Stimulated activated naive CD4-positive, alpha-beta T cell (primary cell): Measurements from ENCODE around the gene NT5C1B.

Experiments
- DNase-seq, 6 experiments: peaks; one replicate each; lab custom pipeline; 2025; lab: John Stamatoyannopoulos, UW

The NT5C1B gene

DNA sequence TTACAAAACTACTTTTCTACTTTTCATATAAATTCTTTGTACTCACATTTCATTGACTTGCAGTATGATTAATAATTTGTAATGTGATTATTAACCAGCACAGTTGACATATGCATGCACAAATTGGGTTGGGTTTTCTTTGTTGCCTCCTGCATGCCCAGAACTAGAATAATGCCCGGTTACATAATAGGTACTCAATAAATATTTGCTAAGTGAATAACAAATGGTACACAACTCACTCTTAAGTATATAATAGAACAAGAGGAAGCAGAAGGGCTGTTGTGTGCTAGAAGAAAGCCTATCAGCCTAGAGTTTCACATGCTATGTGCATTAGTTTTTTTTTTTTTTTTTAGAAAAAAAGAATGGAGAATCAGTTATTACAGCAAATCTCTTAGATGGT is 38.2 kb downstream of the NT5C1B start:
- DNase-seq: no peak

DNA sequence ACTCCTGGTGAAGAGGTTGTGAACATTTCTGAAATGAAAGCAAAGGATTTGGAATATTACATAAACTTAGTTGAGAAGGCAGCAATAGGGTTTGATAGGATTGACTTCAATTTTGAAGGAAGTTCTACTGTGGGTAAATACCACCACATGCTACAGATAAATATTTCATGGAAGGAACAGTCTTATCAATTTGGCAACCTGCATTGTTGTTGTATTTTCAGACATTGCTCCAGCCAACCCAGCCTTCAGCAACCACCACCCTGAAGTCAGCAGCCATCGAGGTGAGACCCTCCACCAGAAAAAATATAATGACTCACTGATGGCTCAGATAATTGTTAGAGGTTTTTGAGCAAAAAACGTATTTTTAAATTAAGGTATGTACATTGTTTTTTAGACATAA is 38.9 kb downstream of the NT5C1B start:
- no peak for DNase-seq

DNA sequence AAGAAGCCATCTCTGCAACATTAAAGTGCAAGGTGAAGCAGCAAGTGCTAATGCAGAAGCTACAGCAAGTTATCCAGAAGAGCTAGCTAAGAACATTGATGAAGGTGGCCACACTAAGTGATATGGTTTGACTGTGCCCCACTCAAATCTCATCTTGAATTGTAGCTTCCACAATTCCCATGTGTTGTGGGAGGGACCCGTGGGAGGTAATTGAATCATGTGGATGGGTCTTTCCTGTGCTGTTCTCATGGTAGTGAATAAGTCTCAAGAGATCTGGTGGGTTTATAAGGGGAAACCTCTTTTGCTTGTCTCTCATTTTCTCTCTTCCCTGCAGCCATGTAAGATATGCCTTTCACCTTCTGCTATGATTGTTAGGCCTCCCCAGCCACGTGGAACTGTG is 40.3 kb downstream of the NT5C1B start:
- DNase-seq: no peak

DNA sequence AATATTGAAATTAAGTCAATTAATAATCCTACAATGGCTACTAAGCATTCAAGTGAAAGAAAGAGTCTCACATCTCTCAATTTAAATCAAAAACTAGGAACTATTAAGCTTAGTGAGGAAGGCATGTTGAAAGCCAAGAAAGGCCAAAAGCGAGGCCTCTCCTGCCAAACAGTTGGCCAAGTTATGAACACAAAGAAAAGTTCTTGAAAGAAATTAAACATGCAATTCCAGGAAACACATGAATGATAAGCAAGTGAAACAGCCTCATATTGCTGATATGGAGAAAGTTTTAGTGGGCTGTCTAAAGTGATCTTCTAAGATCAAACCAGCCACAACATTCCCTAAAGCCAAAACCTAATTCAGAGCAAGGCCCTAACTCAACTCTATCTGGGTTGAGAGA is 40.7 kb downstream of the NT5C1B start:
- no peak for DNase-seq

DNA sequence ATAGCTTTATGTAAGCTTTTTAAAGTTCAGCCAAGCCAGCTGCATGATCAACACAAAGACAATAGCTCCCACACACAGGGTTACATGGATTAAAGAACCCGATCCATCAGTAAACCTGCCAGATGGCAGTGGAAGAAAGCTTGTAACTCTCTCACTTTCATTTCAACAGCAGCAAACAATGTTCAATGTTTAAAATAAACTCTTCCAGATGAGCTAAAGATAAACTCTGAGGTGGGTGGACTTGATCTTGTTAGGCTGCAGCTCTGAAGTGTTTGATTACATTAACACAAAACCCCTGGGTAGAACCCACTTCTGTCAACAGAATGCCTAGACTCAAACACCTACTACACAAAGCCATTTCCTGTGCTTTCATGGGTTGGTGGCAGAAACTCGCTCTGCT is 42.8 kb downstream of the NT5C1B start:
- peak in 2 of 6 experiments; percentile 9 to 18 for DNase-seq

DNA sequence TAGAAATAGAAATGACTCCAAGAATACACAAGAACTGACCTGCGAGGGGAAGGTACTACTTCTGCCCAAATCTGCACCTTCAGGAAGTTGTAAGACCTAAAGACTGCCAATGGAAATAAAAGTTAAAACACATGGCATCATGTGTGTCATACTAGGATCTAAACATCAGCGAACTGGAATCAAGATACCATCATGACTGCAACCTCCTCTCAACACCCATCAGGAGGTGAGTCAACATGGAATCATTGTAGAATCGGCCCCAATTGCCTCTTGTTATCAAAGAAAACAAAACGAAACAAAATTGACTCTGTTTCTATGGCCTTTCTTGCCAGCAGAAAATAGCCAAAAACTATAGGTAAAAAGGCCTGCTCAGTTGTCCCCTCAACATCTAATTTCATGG is 44.0 kb downstream of the NT5C1B start:
- DNase-seq: no peak

DNA sequence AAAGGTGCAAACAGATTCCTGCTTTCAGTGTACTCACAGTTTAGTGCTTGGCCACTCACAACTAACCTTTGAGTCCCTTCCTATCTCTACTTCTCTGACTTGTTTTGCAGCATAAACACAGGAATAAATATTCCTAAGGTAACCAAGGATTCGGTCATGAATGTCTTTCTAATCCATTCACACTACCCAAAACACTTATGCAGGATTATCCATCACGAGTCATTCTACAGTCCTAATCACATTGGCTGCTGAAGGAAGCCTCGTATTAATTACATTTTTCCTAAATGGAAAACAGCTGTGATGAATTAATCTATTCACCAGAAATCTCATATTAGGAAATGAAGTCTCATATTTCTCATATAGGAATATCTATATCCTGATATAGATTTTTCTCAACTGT is 45.2 kb downstream of the NT5C1B start:
- no peak for DNase-seq

- DNase-seq: no peak
Measured at GRCh38 chr2:18540872-18541271, 48.5 kb downstream of the NT5C1B start.

GRCh38 chr2:18536697-18537096 is 52.7 kb downstream of the NT5C1B start:
- DNase-seq: no peak

DNA sequence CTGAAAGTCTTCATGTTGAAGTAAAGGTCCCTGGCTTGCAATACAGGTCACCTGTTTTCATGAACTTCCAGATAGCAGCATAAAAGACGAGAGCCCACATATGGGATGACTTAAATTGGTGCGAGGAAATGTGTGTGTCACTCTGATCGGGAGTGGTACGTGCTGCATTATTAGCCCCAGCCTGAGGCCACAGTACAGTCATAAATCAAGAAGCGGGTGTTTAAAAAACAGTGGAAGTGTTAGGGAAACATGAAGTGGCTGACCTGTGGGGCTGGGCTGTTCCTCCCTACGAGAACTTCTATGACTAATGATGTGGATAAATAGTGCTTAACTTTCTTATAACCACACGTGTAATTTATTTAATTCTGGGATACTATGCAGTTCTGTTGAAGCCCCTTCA is 53.3 kb downstream of the NT5C1B start:
- DNase-seq: no peak

GRCh38 chr2:18531194-18531593 is 58.2 kb downstream of the NT5C1B start:
- no peak for DNase-seq

- no peak for DNase-seq
Measured at GRCh38 chr2:18527822-18528221, 61.5 kb downstream of the NT5C1B start.

DNA sequence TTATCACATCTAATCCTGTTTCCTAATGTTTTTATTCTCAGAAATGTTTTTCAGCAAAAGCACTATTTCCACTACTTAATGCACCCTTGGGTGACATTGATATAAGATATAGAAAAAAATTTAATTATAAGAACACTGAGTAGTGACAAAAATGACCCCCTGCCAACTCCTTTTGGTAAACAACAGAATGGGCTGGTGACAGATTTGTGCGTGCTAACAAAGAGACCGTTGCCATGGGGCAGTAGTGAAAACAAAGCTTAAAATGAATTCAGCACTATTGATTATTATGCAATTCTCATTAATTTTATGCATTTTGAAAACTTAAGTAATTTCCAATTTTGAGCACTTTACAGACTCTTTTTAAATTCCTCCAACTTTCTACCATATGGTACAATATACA is 62.0 kb downstream of the NT5C1B start:
- DNase-seq: no peak

GRCh38 chr2:18526429-18526828 is 62.9 kb downstream of the NT5C1B start:
- no peak for DNase-seq

GRCh38 chr2:18525852-18526251 is 63.5 kb downstream of the NT5C1B start:
- DNase-seq: no peak

DNA sequence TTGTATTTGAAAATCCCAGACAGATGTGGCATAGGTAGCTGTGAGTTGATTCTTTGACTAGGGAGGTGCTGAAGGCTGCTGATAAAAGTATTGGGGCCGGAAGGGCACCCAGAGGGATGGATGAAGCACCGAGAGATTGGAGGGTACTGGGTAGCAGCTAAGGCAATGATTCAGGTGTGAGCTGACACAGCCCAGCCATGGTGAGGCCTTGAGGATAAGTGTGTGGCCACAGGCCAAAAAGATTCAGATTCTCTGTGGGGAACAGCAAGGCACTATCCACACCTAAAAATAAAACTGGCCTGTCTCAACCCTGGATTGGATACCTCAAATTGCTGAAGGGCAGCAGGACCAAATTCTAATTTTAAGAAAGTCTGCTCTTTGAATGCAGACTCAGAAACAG is 64.1 kb downstream of the NT5C1B start:
- no peak for DNase-seq

GRCh38 chr2:18522484-18523146 is 66.8 kb downstream of the NT5C1B start:
- no peak for DNase-seq

DNA sequence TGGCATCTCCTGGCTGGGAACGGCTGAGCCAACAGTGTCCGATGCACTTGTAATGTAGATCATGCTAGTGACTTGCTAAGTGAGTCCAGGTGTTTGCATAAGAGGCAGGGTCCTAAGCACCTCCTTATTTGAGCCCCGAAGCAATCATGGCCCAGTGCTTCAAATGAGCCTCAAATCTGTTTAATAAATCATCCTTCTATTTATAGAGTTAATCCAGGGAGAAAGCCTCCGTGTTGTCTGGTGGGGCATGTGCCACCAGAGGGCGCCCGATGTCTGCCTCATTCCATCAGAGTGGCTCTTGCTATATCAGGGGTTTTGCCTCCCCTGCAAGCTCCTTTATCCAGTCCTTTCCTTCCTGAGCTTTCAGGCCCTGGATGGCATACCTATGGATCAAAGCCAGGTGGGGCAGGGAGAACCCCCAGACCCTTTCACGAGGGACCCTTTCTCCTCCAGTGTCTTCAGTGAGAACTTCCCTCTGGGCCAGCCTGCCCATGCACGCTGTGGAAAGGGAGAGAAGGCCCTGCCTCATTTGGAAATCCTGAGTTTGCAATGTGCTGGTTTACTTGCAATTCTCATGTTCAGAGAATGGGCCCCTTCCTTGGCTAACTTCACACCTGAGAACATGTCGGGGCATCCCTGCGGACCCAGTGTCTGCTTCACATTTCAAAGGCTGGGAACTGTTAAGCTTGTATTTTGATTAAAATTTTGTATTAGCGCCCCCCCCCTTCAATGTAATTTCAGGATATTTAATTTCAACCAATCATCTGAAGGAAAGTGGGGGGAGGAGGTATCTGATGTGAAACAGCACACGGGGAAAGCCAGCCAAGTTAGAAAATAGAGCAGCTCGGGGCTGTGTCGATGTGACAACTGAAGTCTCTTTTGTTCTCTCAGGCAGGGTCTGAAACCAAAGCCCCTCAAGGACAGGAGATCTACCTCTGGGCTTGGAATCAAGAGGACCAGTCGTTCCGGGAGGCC is 68.6 kb downstream of the NT5C1B start:
- peak; percentile 20 to 80 (median 62) for DNase-seq

DNA sequence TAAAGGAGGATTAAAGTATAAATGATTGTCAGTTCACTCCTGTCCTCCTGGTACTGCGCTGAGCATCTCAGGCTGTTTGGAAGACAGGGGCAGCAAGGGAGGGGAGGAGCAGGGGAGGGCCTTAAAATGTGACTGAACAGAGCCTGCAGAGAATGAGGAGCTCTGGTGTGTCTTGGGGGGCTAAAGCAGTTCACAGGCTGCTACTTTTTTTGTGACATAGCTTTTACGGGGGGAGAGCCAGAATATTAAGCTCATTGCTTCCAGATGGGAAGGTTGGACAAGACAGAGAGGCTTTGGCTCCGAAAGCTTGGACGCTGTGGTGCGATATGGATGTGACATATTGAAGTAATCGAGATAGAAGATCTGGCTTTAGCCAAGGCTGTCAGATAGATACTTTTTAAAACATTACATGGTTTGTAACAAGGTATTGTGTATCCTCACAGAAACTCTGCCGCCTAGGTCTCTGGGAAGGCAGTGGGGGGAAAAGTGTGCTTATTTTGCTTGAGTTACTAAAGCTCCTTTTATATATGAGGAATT is 69.4 kb downstream of the NT5C1B start:
- DNase-seq: no peak

DNA sequence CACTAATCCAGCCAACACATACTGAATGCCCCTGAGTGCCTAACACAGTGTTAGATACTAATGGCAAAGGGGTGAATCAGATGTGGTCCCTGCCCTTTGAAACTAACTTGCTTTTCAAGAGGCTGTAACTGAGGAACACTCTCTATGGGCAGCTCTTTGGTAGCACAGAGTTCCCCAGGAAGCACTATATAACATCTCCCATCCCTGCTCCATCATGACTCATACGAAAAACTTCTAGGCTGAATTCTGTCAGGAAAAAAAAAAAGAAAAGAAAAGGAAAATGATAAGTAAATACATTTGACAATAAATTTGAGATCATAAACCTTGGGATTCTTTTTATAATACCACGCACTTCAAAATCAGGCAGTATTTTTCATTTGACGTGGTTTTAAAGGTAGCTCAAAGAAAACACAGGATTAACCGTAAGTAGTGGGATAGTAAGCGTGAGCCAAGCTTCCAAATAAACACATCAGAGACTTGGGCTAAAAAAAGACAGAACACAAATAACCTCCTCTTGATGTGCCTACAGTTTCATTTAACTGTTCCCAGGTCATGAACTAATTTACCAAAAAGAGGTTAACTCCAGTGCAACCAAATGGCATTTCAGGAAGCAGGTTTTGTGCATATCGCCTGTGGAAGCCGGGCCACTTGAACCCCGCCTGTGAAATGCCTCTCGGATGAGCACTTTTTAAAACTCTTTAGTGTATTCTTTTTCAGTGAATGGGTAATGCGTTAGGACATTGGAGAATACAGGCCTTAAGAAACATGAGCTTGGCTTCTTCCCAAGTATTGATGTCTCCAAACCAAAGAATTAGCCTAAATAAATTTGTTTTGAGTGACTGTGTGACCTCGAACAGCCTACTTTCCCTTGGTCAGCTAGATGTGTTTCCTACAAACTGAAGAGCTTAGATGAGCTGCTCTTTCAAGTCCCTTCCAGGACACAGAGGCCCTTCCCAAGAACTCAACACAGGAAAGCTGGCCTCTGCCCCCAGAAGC is 71.0 kb downstream of the NT5C1B start:
- DNase-seq: no peak

GRCh38 chr2:18517386-18517785 is 72.0 kb downstream of the NT5C1B start:
- no peak for DNase-seq

DNA sequence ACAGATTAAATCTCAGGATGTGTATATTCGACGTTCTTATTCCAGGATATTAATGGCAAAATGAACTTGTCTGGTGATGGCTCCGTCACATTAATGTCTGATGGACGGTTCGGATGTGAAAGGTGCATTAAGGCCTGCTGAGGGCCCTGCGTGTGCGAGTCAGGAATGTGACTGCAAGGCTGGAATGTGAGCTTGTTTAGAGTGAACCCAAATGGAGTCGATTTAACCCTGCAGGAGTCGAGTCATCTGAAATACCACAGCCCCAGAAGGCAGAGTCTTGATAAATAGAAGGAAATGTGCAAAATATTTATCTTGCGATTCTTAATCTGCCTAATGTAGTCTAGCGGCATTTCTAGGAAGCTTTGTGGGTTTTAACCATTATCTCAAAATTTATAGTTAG is 73.3 kb downstream of the NT5C1B start:
- no peak for DNase-seq
